SK-N-SH (cell line): ENCODE data around the gene MYD88. TPM values are rescaled to one million over a fixed set of nuclear protein-coding genes. Genes with fewer than 3 reads are reported as not detected.

Source experiments
- CTCF ChIA-PET: fragments of 300-600, 350-600 bp; formaldehyde crosslinking; extraction: SDS; loops from one replicate; lab custom pipeline; 2021; lab: Yijun Ruan, JAX
- POLR2A ChIA-PET: fragments of 350-600 bp; sonication (Branson Sonifier 250); formaldehyde crosslinking; extraction: SDS; loops from one replicate; lab custom pipeline; 2020; ENCODE audit warnings: antibody characterized with exemption, inconsistent platforms; lab: Yijun Ruan, JAX
- DNase-seq: peaks from one replicate; pipeline ENCODE4 v3.0.0; 2012
- H2AFZ ChIP-seq: fragments of 200-600 bp; sonication (generic); 2 replicates; pipeline ENCODE4 v1.8.1; 2016; ENCODE audit warnings: antibody characterized with exemption, mild to moderate bottlenecking, low read depth
- H3F3A ChIP-seq: fragments of 200-600 bp; sonication (generic); replicated peaks from 2 replicates; pipeline ENCODE3; 2016; ENCODE audit warnings: antibody characterized with exemption, mild to moderate bottlenecking; ENCODE audit not compliant: insufficient read depth
- H3K27ac ChIP-seq, 2 experiments: fragments of 200-500 bp in 1 of 2; fragments of 200-600 bp in 1 of 2; sonication (Bioruptor generic) in 1 of 2; sonication (generic), shearing (Covaris generic) in 1 of 2; 2 replicates each; pipeline versions ENCODE4 v1.5.1 to v1.6.1; 2014 to 2016; ENCODE audit warnings: low read depth in 2 of 2, inconsistent platforms in 1 of 2, low read length in 1 of 2, mild to moderate bottlenecking in 1 of 2, mixed read lengths in 1 of 2
- H3K27me3 ChIP-seq: fragments of 200-600 bp; sonication (generic), shearing (Covaris generic); 2 replicates; pipeline ENCODE4 v1.6.1; 2016; ENCODE audit warnings: mixed run types; ENCODE audit not compliant: insufficient read depth
- H3K36me3 ChIP-seq, 2 experiments: fragments of 200-500 bp in 1 of 2; fragments of 200-600 bp in 1 of 2; sonication (Bioruptor generic) in 1 of 2; sonication (generic) in 1 of 2; replicated peaks in 1 of 2; 2 replicates each; pipeline versions ENCODE3 to v1.5.1; 2014 to 2016; ENCODE audit warnings: low read length in 1 of 2, mild to moderate bottlenecking in 1 of 2; ENCODE audit not compliant: insufficient read depth in 2 of 2, control insufficient read depth in 1 of 2
- H3K4me1 ChIP-seq, 2 experiments: fragments of 200-500 bp in 1 of 2; fragments of 200-600 bp in 1 of 2; sonication (Bioruptor generic) in 1 of 2; sonication (generic), shearing (Covaris generic) in 1 of 2; 2 replicates each; pipeline versions ENCODE4 v1.5.1 to v1.6.1; 2014 to 2016; ENCODE audit warnings: low read depth in 1 of 2, low read length in 1 of 2, mixed run types in 1 of 2; ENCODE audit not compliant: insufficient read depth in 2 of 2, control insufficient read depth in 1 of 2
- H3K4me2 ChIP-seq: fragments of 200-600 bp; sonication (generic), shearing (Covaris generic); 2 replicates; pipeline ENCODE4 v1.6.1; 2017; ENCODE audit warnings: mixed run types
- H3K4me3 ChIP-seq, 2 experiments: fragments of 200-500 bp in 1 of 2; fragments of 200-600 bp in 1 of 2; sonication (Bioruptor generic) in 1 of 2; sonication (generic), shearing (Covaris generic) in 1 of 2; 2 replicates each; pipeline versions ENCODE4 v1.5.1 to v1.8.1; 2014 to 2016; ENCODE audit warnings: low read depth in 2 of 2, inconsistent platforms in 1 of 2, low read length in 1 of 2, mild to moderate bottlenecking in 1 of 2, mixed read lengths in 1 of 2, moderate library complexity in 1 of 2
- H3K79me2 ChIP-seq: fragments of 200-600 bp; sonication (generic); 2 replicates; pipeline ENCODE4 v1.8.1; 2017; ENCODE audit warnings: mild to moderate bottlenecking; ENCODE audit not compliant: insufficient read depth
- H3K9ac ChIP-seq: fragments of 200-600 bp; sonication (generic); 2 replicates; pipeline ENCODE4 v1.6.1; 2017; ENCODE audit warnings: mixed run types
- H3K9me2 ChIP-seq: fragments of 200-600 bp; sonication (generic); 2 replicates; pipeline ENCODE4 v1.6.1; 2017; ENCODE audit warnings: mixed run types
- H3K9me3 ChIP-seq: fragments of 200-600 bp; sonication (generic); 2 replicates; pipeline ENCODE4 v1.6.1; 2017; ENCODE audit warnings: mixed run types, mild to moderate bottlenecking, moderate library complexity
- H4K20me1 ChIP-seq: fragments of 200-600 bp; sonication (generic); 2 replicates; pipeline ENCODE4 v1.6.1; 2017; ENCODE audit warnings: mild to moderate bottlenecking, mixed run types; ENCODE audit not compliant: insufficient read depth
- CHD2 ChIP-seq: fragments of 150-350 bp; IDR thresholded peaks from 2 replicates; pipeline ENCODE4 v1.6.1; 2018; ENCODE audit warnings: low read length; ENCODE audit not compliant: partially characterized antibody
- CTCF ChIP-seq: fragments of 200-600 bp; sonication (generic); IDR thresholded peaks from 2 replicates; pipeline ENCODE4 v1.6.1; 2017; ENCODE audit warnings: antibody characterized with exemption, mild to moderate bottlenecking, moderate library complexity
- ELF1 ChIP-seq: IDR thresholded peaks from 2 replicates; pipeline ENCODE4 v1.4.0; 2012
- GABPA ChIP-seq: IDR thresholded peaks from 2 replicates; pipeline ENCODE4 v1.4.0; 2012; ENCODE audit warnings: low read depth, mild to moderate bottlenecking
- GATA2 ChIP-seq: sonication (generic); formaldehyde crosslinking; IDR thresholded peaks from 2 replicates; pipeline ENCODE4 v1.5.0; 2020; ENCODE audit warnings: mild to moderate bottlenecking, missing genetic modification reagents
- JUND ChIP-seq: IDR thresholded peaks from 2 replicates; pipeline ENCODE4 v1.4.0; 2012
- MXI1 ChIP-seq: IDR thresholded peaks from 2 replicates; pipeline ENCODE4 v1.6.1; 2012; ENCODE audit warnings: mild to moderate bottlenecking, low read depth, low read length, improper control_type of control experiment
- RAD21 ChIP-seq: IDR thresholded peaks from 2 replicates; pipeline ENCODE4 v1.6.1; 2012; ENCODE audit warnings: mild to moderate bottlenecking, low read length
- RFX5 ChIP-seq: IDR thresholded peaks from 2 replicates; pipeline ENCODE4 v1.6.1; 2012; ENCODE audit warnings: mild to moderate bottlenecking, improper control_type of control experiment, low read length
- TAF1 ChIP-seq: IDR thresholded peaks from 2 replicates; pipeline ENCODE4 v1.6.1; 2012; ENCODE audit warnings: low read depth, mild to moderate bottlenecking, low read length, moderate library complexity, borderline replicate concordance
- TEAD4 ChIP-seq: IDR thresholded peaks from 2 replicates; pipeline ENCODE4 v1.4.0; 2012; ENCODE audit warnings: mild to moderate bottlenecking, borderline replicate concordance; ENCODE audit not compliant: insufficient read depth
- ZBTB33 ChIP-seq: IDR thresholded peaks from 2 replicates; pipeline ENCODE4 v1.4.0; 2012; ENCODE audit warnings: low read depth, borderline replicate concordance
- WGBS: methylation state at CpG from one replicate; pipeline ENCODE4 v1.1.6; 2017; ENCODE audit warnings: low lambda C conversion rate; 5-methylcytosine and 5-hydroxymethylcytosine counted together
- polyA plus RNA-seq, 3 experiments: library from polyadenylated mRNA; depleted of rRNA; stranded (reverse); fragments of >200 nt; gene quantifications; 2 replicates each; pipeline ENCODE4 v1.2.3, GENCODE V29; 2012

MYD88 gene
- polyA plus RNA-seq, 1 of the 3 experiments (the other 2 are of a cell fraction): 24.0 TPM

- H3K36me3 ChIP-seq: peaks cover 0 to 17% of the 10 kb centered on the region in 2 experiments
- H3K79me2 ChIP-seq: peaks cover 23% of the 10 kb centered on the region
- no peak for DNase-seq
- H3K9ac ChIP-seq: no peak overlapping the region
- POLR2A ChIA-PET: interaction anchor here (3.9 kb wide), 1 partner anchor 24 kb away, joined by 21 read pairs; the partner anchor contains the start of gene OXSR1
- CTCF ChIA-PET: interaction anchor here (0.9 to 1.8 kb wide), 2 partner anchors 10 to 205 kb away, joined by 4 to 8 read pairs; partner anchors contain the start of gene XYLB
- 94% methylated on average over 7 of the region's 7 CpGs for WGBS
- no peak overlapping the region for H3K4me2 ChIP-seq
- H4K20me1 ChIP-seq: no peaks in the 10 kb centered on the region
- peaks cover 2% of the 10 kb centered on the region for H3F3A ChIP-seq
- no peak overlapping the region for H3K27ac ChIP-seq
- H3K9me3 ChIP-seq: no peaks in the 10 kb centered on the region
- H3K4me1 ChIP-seq: peaks cover 12 to 22% of the 10 kb centered on the region in 2 experiments; a peak in 1 of 4 replicates
- H3K27me3 ChIP-seq: no peaks in the 10 kb centered on the region
- no peaks in the 10 kb centered on the region for H3K9me2 ChIP-seq
- TF ChIP-seq ELF1 (no peak), JUND (no peak)
- H3K4me3 ChIP-seq: no peak overlapping the region
- no peak overlapping the region for H2AFZ ChIP-seq
Measured at GRCh38 chr3:38141173-38141951, 2.9 kb downstream of the MYD88 start.

GRCh38 chr3:38141952-38142273 is 3.5 kb downstream of the MYD88 start:
- no peaks in the 10 kb centered on the region for H3K9me2 ChIP-seq
- TF ChIP-seq MXI1 (no peak), GABPA (no peak), RFX5 (no peak), RAD21 (no peak), GATA2 (CRISPR knock-in tag) (no peak), TAF1 (no peak), TEAD4 (no peak), JUND (no peak), CHD2 (no peak), ZBTB33 (no peak), CTCF (no peak)
- TF ChIP-seq, all 33 proteins: peak for 0
- 94% methylated on average over 2 of the region's 2 CpGs for WGBS
- Histone ChIP-seq H3F3A (peaks cover 2% of the 10 kb centered on the region), H3K4me3 (no peak overlapping the region), H4K20me1 (no peaks in the 10 kb centered on the region), H2AFZ (no peak overlapping the region), H3K27ac (no peak overlapping the region), H3K79me2 (peaks cover 18% of the 10 kb centered on the region), H3K27me3 (no peaks in the 10 kb centered on the region), H3K36me3 (peaks cover 0 to 17% of the 10 kb centered on the region in 2 experiments), H3K4me2 (no peak overlapping the region), H3K9ac (no peak overlapping the region), H3K9me3 (no peaks in the 10 kb centered on the region), H3K4me1 (peaks cover 12 to 22% of the 10 kb centered on the region in 2 experiments; a peak in 1 of 4 replicates)
- ChIA-PET POLR2A (interaction anchor here (3.9 kb wide), 1 partner anchor 23 kb away, joined by 21 read pairs; the partner anchor contains the start of gene OXSR1), CTCF (interaction anchor here (0.9 to 1.8 kb wide), 2 partner anchors 9 to 205 kb away, joined by 4 to 8 read pairs; partner anchors contain the start of gene XYLB)
- DNase-seq: no peak
